Right atrium auricular region (tissue), 2 donors: ENCODE data around the gene ACADL. TPM values are rescaled to one million over a fixed set of nuclear protein-coding genes. Genes with fewer than 3 reads are reported as not detected.

Experiments used
- DNase-seq: peaks from one replicate; pipeline ENCODE4 v3.0.0-alpha.2; 2019; ENCODE audit warnings: low spot score
- H3K27ac ChIP-seq, 2 donors: fragments of 200-600 bp; sonication (generic); 1 replicate in 1 of 2; 2 replicates in 1 of 2; pipeline ENCODE4 v1.5.1; 2016 to 2019
- H3K27me3 ChIP-seq, 2 donors: fragments of 200-600 bp; sonication (generic); one replicate each; pipeline versions ENCODE4 v1.5.1 to v1.6.0; 2017 to 2019
- H3K36me3 ChIP-seq: fragments of 200-600 bp; sonication (generic); one replicate; pipeline ENCODE4 v1.5.1; 2016
- H3K4me1 ChIP-seq, 2 donors: fragments of 200-600 bp; sonication (generic); one replicate each; pipeline versions ENCODE4 v1.5.1 to v1.6.0; 2017 to 2019
- H3K4me3 ChIP-seq, 2 donors: fragments of 200-600 bp; sonication (generic); 1 replicate in 1 of 2; 2 replicates in 1 of 2; pipeline ENCODE4 v1.5.1; 2017 to 2019; ENCODE audit warnings: mild to moderate bottlenecking in 1 of 2, moderate library complexity in 1 of 2
- H3K9me3 ChIP-seq, 2 donors: fragments of 200-600 bp; sonication (generic); one replicate each; pipeline ENCODE4 v1.5.1; 2019
- total RNA-seq, 2 donors: library from RNA; depleted of rRNA; stranded (reverse); fragments of >200 nt; gene quantifications; one replicate each; pipeline ENCODE4 v1.1.0, GENCODE V29; 2016
- TF ChIP-seq, protein P1 (sequence below), 2 donors: fragments of 200-600 bp; sonication (generic); IDR thresholded peaks; one replicate each; pipeline ENCODE4 v1.5.1; 2019; ENCODE audit warnings: antibody characterized with exemption in 2 of 2

The ACADL gene
- total RNA-seq, 2 donors from 2014 or later, result 1.4 to 1.9 TPM

- Histone ChIP-seq H3K4me1 (peaks cover 0 to 13% of the 10 kb centered on the region in 2 donors), H3K27me3 (no peaks in the 10 kb centered on the region), H3K4me3 (peak overlapping the region; percentile 42 to 60), H3K36me3 (no peaks in the 10 kb centered on the region), H3K27ac (peak overlapping the region; percentile 44 to 54), H3K9me3 (no peaks in the 10 kb centered on the region)
- no peak for DNase-seq
- TF ChIP-seq, protein P1, sequence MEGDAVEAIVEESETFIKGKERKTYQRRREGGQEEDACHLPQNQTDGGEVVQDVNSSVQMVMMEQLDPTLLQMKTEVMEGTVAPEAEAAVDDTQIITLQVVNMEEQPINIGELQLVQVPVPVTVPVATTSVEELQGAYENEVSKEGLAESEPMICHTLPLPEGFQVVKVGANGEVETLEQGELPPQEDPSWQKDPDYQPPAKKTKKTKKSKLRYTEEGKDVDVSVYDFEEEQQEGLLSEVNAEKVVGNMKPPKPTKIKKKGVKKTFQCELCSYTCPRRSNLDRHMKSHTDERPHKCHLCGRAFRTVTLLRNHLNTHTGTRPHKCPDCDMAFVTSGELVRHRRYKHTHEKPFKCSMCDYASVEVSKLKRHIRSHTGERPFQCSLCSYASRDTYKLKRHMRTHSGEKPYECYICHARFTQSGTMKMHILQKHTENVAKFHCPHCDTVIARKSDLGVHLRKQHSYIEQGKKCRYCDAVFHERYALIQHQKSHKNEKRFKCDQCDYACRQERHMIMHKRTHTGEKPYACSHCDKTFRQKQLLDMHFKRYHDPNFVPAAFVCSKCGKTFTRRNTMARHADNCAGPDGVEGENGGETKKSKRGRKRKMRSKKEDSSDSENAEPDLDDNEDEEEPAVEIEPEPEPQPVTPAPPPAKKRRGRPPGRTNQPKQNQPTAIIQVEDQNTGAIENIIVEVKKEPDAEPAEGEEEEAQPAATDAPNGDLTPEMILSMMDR (IDR thresholded peaks at IDR 0.05), result no peak
Observed at GRCh38 chr2:210224591-210224940, 681 bp downstream of the ACADL start.

DNA sequence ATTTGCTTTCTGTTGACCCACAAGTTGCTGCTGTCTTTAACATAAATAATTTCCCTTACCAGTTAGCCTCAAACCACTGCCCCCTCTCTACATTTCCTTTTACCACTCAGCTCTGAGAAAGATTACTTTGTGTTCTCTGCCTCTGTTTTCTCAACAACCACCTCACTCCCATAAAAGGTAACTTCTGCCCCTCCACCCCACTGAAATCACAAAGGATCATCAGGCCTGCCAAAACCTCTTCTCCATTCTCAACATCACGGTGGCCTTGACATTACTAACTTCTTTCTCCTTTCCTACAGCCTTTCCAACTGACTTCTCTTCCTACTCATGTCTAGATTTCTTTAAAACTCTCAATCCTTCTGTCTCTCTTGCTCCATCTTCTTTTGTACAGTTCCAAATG lies 10.1 kb downstream of the ACADL start:
- Histone ChIP-seq H3K9me3 (no peaks in the 10 kb centered on the region), H3K27me3 (no peaks in the 10 kb centered on the region), H3K36me3 (no peaks in the 10 kb centered on the region), H3K4me3 (no peak overlapping the region), H3K27ac (no peak overlapping the region), H3K4me1 (no peaks in the 10 kb centered on the region)
- DNase-seq, result no peak
- TF ChIP-seq, protein P1 (IDR thresholded peaks at IDR 0.05), result no peak

- Histone ChIP-seq H3K4me1 (no peaks in the 10 kb centered on the region), H3K27me3 (no peaks in the 10 kb centered on the region), H3K4me3 (no peak overlapping the region), H3K36me3 (no peaks in the 10 kb centered on the region), H3K27ac (no peak overlapping the region), H3K9me3 (no peaks in the 10 kb centered on the region)
- DNase-seq, result no peak
- TF ChIP-seq, protein P1 (IDR thresholded peaks at IDR 0.05), result no peak
Observed at GRCh38 chr2:210210185-210210584, 15.1 kb downstream of the ACADL start.

- no peaks in the 10 kb centered on the region for H3K36me3 ChIP-seq
- DNase-seq, result no peak
- H3K9me3 ChIP-seq, result no peaks in the 10 kb centered on the region
- no peak overlapping the region for H3K4me3 ChIP-seq
- H3K4me1 ChIP-seq, result no peaks in the 10 kb centered on the region
- TF ChIP-seq, protein P1 (IDR thresholded peaks at IDR 0.05), result no peak
- H3K27me3 ChIP-seq, result no peaks in the 10 kb centered on the region
- no peak overlapping the region for H3K27ac ChIP-seq
Observed at GRCh38 chr2:210207929-210208328, 17.3 kb downstream of the ACADL start.

DNA sequence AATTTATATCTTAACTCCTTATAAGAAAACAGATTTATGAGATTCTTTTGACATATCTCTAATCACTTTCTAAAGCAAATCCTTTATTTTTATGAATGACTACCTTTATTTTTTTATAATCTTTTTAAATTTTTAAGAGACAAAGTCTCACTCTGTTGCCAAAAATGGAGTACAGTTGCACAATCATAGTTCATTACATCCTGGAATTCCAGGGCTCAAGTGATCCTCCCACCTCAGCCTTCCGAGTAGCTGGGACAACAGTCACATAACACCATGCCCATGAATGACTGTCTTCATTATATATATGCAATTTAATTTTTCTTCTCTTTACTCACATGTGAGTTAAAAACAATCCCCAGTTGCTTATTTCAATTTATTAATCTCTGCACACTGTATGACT lies 21.7 kb downstream of the ACADL start:
- Histone ChIP-seq H3K27me3 (no peaks in the 10 kb centered on the region), H3K9me3 (no peaks in the 10 kb centered on the region), H3K27ac (no peak overlapping the region), H3K4me1 (no peaks in the 10 kb centered on the region), H3K4me3 (no peak overlapping the region), H3K36me3 (no peaks in the 10 kb centered on the region)
- TF ChIP-seq, protein P1 (IDR thresholded peaks at IDR 0.05), result no peak
- no peak for DNase-seq

DNA sequence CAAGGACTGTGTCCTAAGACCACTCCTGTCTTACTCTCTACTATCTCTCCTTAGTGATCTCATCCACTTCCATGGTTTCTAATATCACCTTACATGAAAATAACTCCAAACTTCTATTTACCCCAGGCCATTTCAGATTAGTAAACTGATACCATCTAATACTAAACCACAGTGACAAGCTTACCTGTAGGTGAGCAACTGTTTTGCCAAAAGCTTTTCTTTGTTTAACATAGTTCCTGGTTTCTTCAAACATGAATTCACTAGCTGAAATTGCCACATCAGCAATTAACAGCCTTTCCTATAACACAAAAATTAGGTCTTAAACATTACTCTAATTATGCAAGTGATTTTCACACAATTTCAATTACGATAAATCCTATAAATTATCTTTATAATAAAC lies 22.1 kb downstream of the ACADL start:
- H3K4me1 ChIP-seq, result no peaks in the 10 kb centered on the region
- H3K9me3 ChIP-seq, result no peaks in the 10 kb centered on the region
- no peaks in the 10 kb centered on the region for H3K27me3 ChIP-seq
- no peak overlapping the region for H3K27ac ChIP-seq
- H3K4me3 ChIP-seq, result no peak overlapping the region
- no peaks in the 10 kb centered on the region for H3K36me3 ChIP-seq
- TF ChIP-seq, protein P1 (IDR thresholded peaks at IDR 0.05), result no peak
- DNase-seq, result no peak
